Upper lobe of left lung (tissue), 6 donors: ENCODE measurements around the gene THEM5. TPM values are rescaled to one million over a fixed set of nuclear protein-coding genes. Genes with fewer than 3 reads are reported as not detected.

Experiments
- ATAC-seq, 2 donors: fragments of 200-7000 bp; cut with Tn5 transposase; one replicate each; pipeline ENCODE4 v1.9.1; 2022; ENCODE audit warnings: mild to moderate bottlenecking in 2 of 2, moderate library complexity in 2 of 2; ENCODE audit not compliant: low FRiP score in 2 of 2
- DNase-seq, 2 donors: peaks; one replicate each; pipeline ENCODE4 v3.0.0-alpha.2; 2019 to 2020
- H3K27ac ChIP-seq, 4 donors: fragments of 200-600 bp; sonication (generic); one replicate each; pipeline ENCODE4 v1.5.1; 2016 to 2019
- H3K27me3 ChIP-seq, 4 donors: fragments of 200-600 bp; sonication (generic); one replicate each; pipeline ENCODE4 v1.5.1; 2017 to 2019
- H3K36me3 ChIP-seq, 4 donors: fragments of 200-600 bp; sonication (generic); one replicate each; pipeline ENCODE4 v1.5.1; 2016 to 2019
- H3K4me1 ChIP-seq, 4 donors: fragments of 200-600 bp; sonication (generic); one replicate each; pipeline ENCODE4 v1.5.1; 2018 to 2019
- H3K4me3 ChIP-seq, 4 donors: fragments of 200-600 bp; sonication (generic); one replicate each; pipeline ENCODE4 v1.5.1; 2017 to 2019; ENCODE audit warnings: mild to moderate bottlenecking in 2 of 4, moderate library complexity in 1 of 4
- H3K9me3 ChIP-seq, 4 donors: fragments of 200-600 bp; sonication (generic); one replicate each; pipeline ENCODE4 v1.5.1; 2018 to 2019
- CTCF ChIP-seq, 6 experiments: fragments of 450-650 bp in 4 of 6; fragments of 200-600 bp in 2 of 6; sonication (generic) in 2 of 6; IDR thresholded peaks; one replicate each; pipeline ENCODE4 v1.5.1; 2016 to 2019; ENCODE audit warnings: antibody characterized with exemption in 6 of 6
- EP300 ChIP-seq, 4 donors: sonication (generic); formaldehyde crosslinking; IDR thresholded peaks; one replicate each; pipeline ENCODE4 v1.5.1; 2017; ENCODE audit warnings: antibody characterized with exemption in 4 of 4, control low read depth in 2 of 4
- POLR2A ChIP-seq, 4 donors: fragments of 450-650 bp; IDR thresholded peaks; one replicate each; pipeline ENCODE4 v1.5.1; 2016 to 2017; ENCODE audit warnings: antibody characterized with exemption in 4 of 4, mild to moderate bottlenecking in 2 of 4
- POLR2AphosphoS5 ChIP-seq, 2 donors: sonication (generic); formaldehyde crosslinking; IDR thresholded peaks; one replicate each; pipeline ENCODE4 v1.5.1; 2017; ENCODE audit warnings: antibody characterized with exemption in 2 of 2
- WGBS, 2 donors: methylation state at CpG; one replicate each; pipeline ENCODE4 v1.1.5; 2017 to 2018; 5-methylcytosine and 5-hydroxymethylcytosine counted together
- total RNA-seq, 6 donors: library from RNA; depleted of rRNA in 4 of 6; stranded (reverse); fragments of >200 nt in 4 of 6; gene quantifications; one replicate each; pipeline versions ENCODE4 v1.1.0 to v1.2.1, GENCODE V29; 2016 to 2021
- donor health status: DM: no; HTN: no; CAD: no; lungs with moderate emphysema.
- donor health status: DM: no; HTN: yes; CAD: no; lungs with severe emphysema.

THEM5 gene
- total RNA-seq, 6 donors from 2014 or later: not detected

- TF ChIP-seq EP300 (IDR thresholded peaks at IDR 0.05) (no peak), POLR2A (IDR thresholded peaks at IDR 0.05) (no peak), POLR2AphosphoS5 (IDR thresholded peaks at IDR 0.05) (no peak), CTCF (IDR thresholded peaks at IDR 0.05) (no peak)
- Histone ChIP-seq H3K36me3 (no peaks in the 10 kb centered on the region), H3K4me1 (peaks cover 0 to 13% (median 2%) of the 10 kb centered on the region in 4 donors), H3K9me3 (no peaks in the 10 kb centered on the region), H3K4me3 (no peak overlapping the region), H3K27ac (no peak overlapping the region), H3K27me3 (no peaks in the 10 kb centered on the region)
- 82 to 84% methylated on average over 11 to 12 of the region's 12 CpGs for WGBS, 2 donors
- no peak for DNase-seq
- ATAC-seq: no peak
Observed at GRCh38 chr1:151819227-151819835, 34.2 kb downstream of the THEM5 start.

- TF ChIP-seq POLR2AphosphoS5 (IDR thresholded peaks at IDR 0.05) (no peak), CTCF (IDR thresholded peaks at IDR 0.05) (no peak), POLR2A (IDR thresholded peaks at IDR 0.05) (no peak), EP300 (IDR thresholded peaks at IDR 0.05) (no peak)
- no peak overlapping the region for H3K27ac ChIP-seq
- no peaks in the 10 kb centered on the region for H3K9me3 ChIP-seq
- ATAC-seq: no peak
- no peak for DNase-seq
- H3K27me3 ChIP-seq: no peaks in the 10 kb centered on the region
- H3K4me3 ChIP-seq: no peak overlapping the region
- WGBS, 2 donors: 66 to 74% methylated on average over 6 to 7 of the region's 7 CpGs
- H3K36me3 ChIP-seq: peaks cover 0 to 3% (median 0%) of the 10 kb centered on the region in 4 donors
- H3K4me1 ChIP-seq: peaks cover 0 to 13% (median 2%) of the 10 kb centered on the region in 4 donors
Observed at GRCh38 chr1:151817353-151817730, 36.2 kb downstream of the THEM5 start.

- DNase-seq: peak in 1 of 2 donors; percentile 57
- WGBS, 2 donors: 66 to 77% methylated on average over 14 to 26 of the region's 26 CpGs
Observed at GRCh38 chr1:151816548-151817352, 36.8 kb downstream of the THEM5 start.

GRCh38 chr1:151815716-151816327, 37.7 kb downstream of the THEM5 start:
- Histone ChIP-seq H3K27ac (peak overlapping the region in 2 of 4 donors; percentile 11 to 49), H3K27me3 (no peaks in the 10 kb centered on the region), H3K4me1 (peaks cover 0 to 8% (median 2%) of the 10 kb centered on the region in 4 donors), H3K36me3 (peaks cover 0 to 3% (median 0%) of the 10 kb centered on the region in 4 donors), H3K4me3 (no peak overlapping the region), H3K9me3 (no peaks in the 10 kb centered on the region)
- 62 to 69% methylated on average over 12 of the region's 12 CpGs for WGBS, 2 donors
- no peak for DNase-seq
- TF ChIP-seq POLR2A (IDR thresholded peaks at IDR 0.05): no peak
- ATAC-seq: no peak

More at GRCh38 chr1:151816548-151817352, 36.8 kb downstream of the THEM5 start:
- no peak for ATAC-seq
- no peak for TF ChIP-seq CTCF (IDR thresholded peaks at IDR 0.05)
- TF ChIP-seq POLR2A (IDR thresholded peaks at IDR 0.05): no peak
- no peak for TF ChIP-seq POLR2AphosphoS5 (IDR thresholded peaks at IDR 0.05)
- TF ChIP-seq EP300 (IDR thresholded peaks at IDR 0.05): no peak
- H3K9me3 ChIP-seq: no peaks in the 10 kb centered on the region
- peaks cover 0 to 3% (median 0%) of the 10 kb centered on the region in 4 donors for H3K36me3 ChIP-seq
- peaks cover 0 to 13% (median 2%) of the 10 kb centered on the region in 4 donors for H3K4me1 ChIP-seq
- H3K4me3 ChIP-seq: no peak overlapping the region
- no peaks in the 10 kb centered on the region for H3K27me3 ChIP-seq
- H3K27ac ChIP-seq: no peak overlapping the region

- Histone ChIP-seq H3K4me3 (no peak overlapping the region), H3K36me3 (peaks cover 0 to 3% (median 0%) of the 10 kb centered on the region in 4 donors), H3K9me3 (no peaks in the 10 kb centered on the region), H3K27ac (peak overlapping the region in 2 of 4 donors; percentile 11 to 21), H3K27me3 (no peaks in the 10 kb centered on the region), H3K4me1 (no peaks in the 10 kb centered on the region)
- 90% methylated on average over 8 of the region's 8 CpGs; no CpG with 5 or more reads in 1 of the 2 donors for WGBS, 2 donors
- ATAC-seq (no peak), DNase-seq (no peak)
- TF ChIP-seq POLR2AphosphoS5 (IDR thresholded peaks at IDR 0.05) (no peak), EP300 (IDR thresholded peaks at IDR 0.05) (no peak)
Observed at GRCh38 chr1:151814971-151815545, 38.5 kb downstream of the THEM5 start.
